Peyer's patch (tissue), 4 donors: ENCODE measurements around the gene NTN4.

Source experiments
- CTCF ChIP-seq, 6 experiments: fragments of 450-650 bp in 4 of 6; fragments of 200-600 bp in 2 of 6; sonication (generic) in 1 of 6; IDR thresholded peaks; one replicate each; pipeline ENCODE4 v1.5.1; 2017 to 2019; ENCODE audit warnings: antibody characterized with exemption in 6 of 6, mild to moderate bottlenecking in 3 of 6, moderate library complexity in 1 of 6
- POLR2A ChIP-seq, 2 donors: fragments of 450-650 bp; IDR thresholded peaks; one replicate each; pipeline ENCODE4 v1.5.1; 2017; ENCODE audit warnings: antibody characterized with exemption in 2 of 2, mild to moderate bottlenecking in 2 of 2, moderate library complexity in 2 of 2

GRCh38 chr12:95683418-95683817, 107.1 kb downstream of the NTN4 start:
- TF ChIP-seq CTCF (IDR thresholded peaks at IDR 0.05), result no peak
- TF ChIP-seq POLR2A (IDR thresholded peaks at IDR 0.05), result no peak
